Epithelial cell of esophagus (primary cell): ENCODE measurements around the gene RLF.

ENCODE experiments used
- DNase-seq: peaks from one replicate; pipeline ENCODE4 v3.0.0; 2010; ENCODE audit warnings: low read depth
- H3K4me3 ChIP-seq: 2 replicates; pipeline ENCODE4 v1.5.1; 2011; ENCODE audit warnings: mild to moderate bottlenecking, low read length, control low read depth
- CTCF ChIP-seq: IDR thresholded peaks from 2 replicates; pipeline ENCODE4 v1.5.1; 2011; ENCODE audit warnings: low read depth, mild to moderate bottlenecking, low read length, control low read depth, inconsistent platforms; ENCODE audit not compliant: insufficient read depth; ENCODE audit errors: missing control alignments

The RLF gene

GRCh38 chr1:40276122-40276521 lies 114.9 kb downstream of the RLF start:
- H3K4me3 ChIP-seq = no peak overlapping the region
- DNase-seq = no peak
- no peak for TF ChIP-seq CTCF

- H3K4me3 ChIP-seq = no peak overlapping the region
- no peak for DNase-seq
- no peak for TF ChIP-seq CTCF
These were observed 120.7 kb downstream of the RLF start for GRCh38 chr1:40281853-40282252.
